Measurements from ENCODE around the gene SMARCC1.

SMARCC1 gene

DNA sequence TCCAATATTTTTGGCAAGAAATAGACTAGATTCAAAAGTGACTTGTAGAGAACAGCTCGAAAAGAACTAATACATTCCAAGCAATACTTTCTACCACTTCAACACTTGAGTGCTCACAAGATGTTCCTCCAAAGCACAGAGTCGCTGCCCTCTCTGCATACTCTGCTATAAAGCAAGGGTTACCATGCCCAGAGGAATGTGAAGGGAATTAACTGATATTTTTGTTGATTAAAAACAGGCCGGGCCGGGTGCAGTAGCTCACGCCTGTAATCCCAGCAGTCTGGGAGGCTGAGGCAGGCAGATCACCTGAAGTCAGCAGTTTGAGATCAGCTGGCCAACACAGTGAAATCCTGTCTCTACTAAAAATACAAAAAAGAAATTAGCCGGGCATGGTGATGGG, 145.5 kb downstream of the SMARCC1 start:
- no peak for DNase-seq

DNA sequence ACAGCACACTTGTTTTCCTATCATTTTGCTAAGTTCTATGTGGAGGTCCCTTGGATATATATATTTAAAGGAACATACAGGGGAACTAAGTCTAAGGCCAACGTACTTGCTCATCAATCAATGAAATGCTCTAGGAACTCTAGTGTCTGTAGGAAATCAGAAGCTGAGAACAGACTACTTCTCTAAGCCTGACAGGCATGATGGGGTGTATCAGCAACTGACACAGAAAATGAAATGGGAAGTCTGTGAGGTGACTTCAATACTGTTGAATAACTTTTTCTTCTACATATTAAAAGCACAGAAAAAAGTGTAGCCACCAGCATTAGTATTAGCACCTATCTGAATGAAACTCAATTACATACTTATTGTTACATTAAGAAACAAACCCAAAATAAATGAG, 146.2 kb downstream of the SMARCC1 start:
- DNase-seq: peak in 1 of 58 donors; percentile 4

DNA sequence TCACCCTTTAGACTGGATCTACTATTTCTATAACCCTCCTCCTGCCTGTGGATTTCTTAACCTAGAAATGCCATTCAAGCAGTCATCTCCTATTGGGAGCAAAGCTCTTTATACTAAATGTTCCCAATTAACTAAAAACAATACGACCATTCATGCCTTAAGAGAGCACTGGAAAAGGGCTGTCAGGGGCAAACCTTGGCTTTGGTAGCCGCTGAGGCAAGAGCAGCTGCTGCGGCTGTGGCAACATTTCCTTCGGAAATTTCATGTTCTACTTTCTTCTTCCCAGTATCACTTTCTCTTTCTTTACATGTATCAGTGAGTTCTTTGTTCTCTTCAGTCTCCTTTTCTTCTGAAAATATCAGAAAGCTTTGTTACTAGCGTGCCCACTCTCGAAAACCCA, 146.7 kb downstream of the SMARCC1 start:
- DNase-seq: peak in 45 of 58 donors; percentile 4 to 82 (median 33)

DNA sequence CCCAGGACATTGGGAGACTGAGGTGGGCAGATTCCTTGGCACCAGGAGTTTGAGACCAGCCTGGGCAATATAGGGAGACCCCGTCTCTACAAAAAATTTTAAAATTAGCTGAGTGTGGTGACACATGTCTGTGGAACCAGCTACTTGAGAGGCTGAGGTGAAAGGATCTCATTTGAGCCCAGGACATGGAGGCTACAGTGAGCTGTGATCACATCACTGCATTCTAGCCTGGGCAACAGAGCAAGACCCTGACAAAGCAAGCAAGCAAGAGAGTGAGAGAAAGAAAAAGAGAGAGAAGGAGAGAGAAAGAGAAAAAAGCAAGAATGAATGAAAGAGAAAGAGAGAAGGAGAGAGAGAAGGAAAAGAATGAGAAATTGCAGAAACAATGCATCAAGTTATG, 150.9 kb downstream of the SMARCC1 start:
- DNase-seq: no peak

DNA sequence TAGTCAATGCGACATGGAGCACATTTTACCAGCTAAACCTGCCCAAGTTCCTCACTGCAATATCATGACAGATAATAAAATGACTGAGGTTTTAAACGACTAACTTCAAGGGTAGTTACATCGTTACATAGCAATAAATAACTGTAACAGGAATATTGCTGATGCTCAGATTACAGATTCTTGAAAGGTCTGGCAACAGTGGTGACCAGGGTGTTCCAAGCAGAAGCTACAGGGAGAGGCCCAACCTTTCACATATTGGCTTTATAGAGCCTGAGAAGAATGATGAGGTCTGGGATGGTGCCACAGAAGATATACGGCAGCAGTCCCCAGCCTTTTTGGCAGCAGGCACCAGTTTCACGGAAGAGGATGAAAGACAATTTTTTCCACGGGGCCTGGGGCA, 151.9 kb downstream of the SMARCC1 start:
- no peak for DNase-seq

DNA sequence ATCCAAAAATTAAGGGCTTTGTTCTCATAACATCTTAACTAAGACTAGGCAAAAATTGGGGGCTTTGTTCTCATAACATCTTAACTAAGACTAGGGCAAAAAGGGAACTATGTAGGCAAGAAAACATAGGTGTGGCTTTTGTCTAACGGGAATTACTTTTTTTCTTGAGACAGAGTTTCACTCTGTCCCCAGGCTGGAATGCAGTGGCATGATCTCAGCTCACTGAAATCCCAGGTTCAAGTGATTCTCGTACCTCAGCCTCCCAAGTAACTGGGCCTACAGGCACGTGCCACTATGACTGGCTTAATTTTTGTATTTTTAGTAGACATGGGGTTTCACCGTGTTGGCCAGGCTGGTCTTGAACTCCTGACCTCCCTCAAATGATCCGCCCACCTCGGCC, 153.3 kb downstream of the SMARCC1 start:
- no peak for DNase-seq

DNA sequence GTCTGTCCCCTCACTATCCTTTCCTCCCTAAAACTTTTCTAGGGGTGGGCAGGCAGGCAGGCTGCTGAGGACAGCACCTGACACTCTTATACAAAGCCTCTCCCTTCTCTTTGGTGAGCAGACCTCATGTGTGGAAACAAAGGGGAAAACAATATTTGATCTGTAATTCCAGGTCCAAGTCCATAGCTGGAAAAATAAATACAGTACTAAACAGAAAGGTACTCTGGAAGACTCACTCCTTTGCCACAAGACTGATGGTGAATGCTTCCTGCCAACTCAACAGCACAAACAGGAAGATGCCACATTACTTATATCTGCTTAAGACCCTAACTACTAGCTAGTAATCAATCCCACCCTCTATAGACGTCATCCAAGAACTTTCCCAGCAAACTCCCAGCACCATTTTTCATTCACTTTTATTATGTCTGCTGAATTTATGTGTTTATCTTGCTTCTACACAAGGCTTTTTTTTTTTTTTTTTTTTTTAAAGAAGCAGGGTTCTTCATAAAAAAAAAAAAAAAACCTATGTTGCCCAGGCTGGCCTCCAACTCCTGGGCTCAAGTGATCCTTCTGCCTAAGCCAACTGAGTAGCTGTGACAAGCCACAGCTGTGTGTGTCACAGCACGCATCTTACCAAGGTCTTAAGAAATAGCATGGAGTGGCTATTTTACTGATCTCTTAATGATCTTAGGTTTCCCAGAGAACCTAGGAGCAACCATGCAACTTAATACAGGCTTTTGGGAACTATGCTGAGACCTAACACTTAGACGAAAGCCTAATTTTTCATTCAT, 158.8 kb downstream of the SMARCC1 start:
- no peak for DNase-seq

DNA sequence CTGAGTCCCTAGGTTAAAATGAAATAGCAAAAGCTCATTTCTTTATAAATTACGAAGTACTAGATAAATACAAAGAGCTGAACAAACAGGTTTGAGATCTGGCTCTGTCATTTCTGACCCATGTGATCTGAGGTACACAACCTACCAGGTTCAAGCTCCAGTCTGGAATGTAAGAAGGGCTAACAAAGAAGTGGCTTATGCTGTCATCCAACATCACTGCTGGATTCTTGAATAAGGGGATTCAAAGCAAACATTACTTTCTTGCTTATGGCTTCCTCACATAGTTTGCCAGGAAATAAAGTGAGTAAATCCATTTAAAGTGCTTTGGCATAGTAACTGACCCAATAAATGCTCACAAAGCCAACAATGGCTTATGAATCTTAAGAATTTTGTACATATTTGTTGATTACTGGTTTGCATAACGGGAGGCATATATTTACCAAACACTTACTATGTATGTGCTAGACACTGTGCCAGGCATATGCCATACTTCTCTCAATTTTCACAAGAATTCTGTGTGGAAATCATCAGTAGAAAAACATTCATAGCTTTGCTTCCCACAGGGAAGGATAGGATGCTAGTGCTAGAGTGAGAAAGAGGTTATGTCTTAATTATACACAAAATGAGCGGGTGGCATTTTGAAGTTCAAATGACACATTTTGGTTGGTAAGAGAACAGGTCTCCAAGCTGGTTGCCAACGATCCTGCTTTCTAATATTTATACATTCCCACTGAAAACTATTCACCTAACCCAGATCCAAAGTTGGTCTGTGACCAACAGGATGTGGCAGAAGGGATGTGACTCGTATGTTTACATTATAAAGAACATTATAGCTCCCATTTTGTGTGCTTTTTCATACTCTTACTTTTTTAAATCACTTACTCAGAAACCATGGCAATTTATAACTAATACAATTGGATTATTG, 164.3 kb downstream of the SMARCC1 start:
- DNase-seq: no peak

DNA sequence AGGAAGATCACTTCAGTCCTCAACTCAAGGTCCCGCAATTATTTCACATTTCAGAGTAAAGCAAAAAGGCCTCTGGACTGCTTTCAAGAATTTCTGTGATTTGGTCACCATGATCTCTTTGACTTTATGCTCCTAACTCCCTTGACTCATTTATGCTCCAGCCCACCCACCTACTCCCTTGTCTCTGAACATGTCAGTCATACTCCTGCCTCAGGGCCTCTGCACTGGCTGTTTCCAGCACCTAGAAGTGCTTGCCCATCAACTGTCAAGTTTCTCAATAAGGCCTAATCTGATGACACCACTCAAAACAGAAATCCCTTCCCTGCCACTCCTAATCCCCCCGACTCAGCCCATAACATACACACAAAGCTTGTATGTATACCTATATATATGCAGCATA, 166.9 kb downstream of the SMARCC1 start:
- no peak for DNase-seq

DNA sequence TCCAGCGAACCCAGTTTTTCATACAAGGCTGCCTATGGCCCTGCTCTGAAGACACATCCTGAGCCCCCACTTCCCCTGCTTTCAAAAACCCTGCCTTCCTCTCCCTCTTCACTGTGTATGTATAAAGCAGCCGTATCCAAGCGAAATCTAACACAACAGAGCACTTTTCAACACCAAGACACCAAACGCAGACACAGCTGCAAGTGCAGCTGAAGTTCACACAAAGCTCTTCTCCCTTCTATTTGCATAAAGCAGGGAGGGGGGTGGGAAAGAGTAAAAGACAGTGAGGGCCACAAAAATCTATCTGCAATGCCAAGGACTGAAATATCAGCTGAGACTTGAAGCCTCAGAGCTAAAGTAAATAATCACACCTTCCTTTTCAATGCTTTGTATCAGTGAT, 168.0 kb downstream of the SMARCC1 start:
- peak in 33 of 58 donors; percentile 2 to 67 (median 29) for DNase-seq

DNA sequence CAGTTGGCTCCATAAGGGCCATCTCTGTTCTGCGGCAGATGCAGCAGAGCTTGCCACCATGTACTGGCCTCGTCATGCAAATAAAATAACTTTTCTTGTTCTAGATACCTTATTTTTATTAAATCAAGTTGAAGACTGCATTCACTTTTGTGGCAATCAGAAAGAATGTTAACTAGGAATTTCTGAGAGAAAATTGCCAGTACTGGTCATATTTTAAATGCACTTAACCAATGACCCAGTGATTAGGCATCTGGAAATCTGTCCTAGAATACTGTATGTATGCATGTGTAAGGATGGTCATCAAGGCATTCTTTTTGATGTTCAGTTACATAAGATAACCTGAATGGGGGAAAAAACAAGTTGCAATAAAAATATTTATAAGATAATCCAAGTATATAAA, 168.8 kb downstream of the SMARCC1 start:
- DNase-seq: no peak

DNA sequence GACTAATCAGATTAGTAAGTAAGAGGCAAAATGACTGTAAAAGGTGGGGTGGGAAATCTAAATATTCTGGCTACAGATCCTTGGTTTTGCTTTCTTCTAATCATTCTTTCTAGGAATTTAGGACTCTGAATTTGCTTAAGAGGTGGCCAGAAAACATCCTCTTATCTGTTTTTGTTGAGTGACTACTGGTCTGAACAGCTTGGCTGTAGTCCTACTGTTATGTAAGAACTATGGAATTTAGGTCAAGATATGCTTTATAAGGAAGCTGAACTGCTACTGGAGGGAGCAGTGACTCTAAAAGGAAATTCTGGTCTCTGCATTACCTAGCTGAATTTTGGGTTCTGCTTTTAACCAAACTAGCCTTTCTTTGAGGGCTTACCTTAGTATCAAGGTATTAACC, 169.5 kb downstream of the SMARCC1 start:
- DNase-seq: no peak

DNA sequence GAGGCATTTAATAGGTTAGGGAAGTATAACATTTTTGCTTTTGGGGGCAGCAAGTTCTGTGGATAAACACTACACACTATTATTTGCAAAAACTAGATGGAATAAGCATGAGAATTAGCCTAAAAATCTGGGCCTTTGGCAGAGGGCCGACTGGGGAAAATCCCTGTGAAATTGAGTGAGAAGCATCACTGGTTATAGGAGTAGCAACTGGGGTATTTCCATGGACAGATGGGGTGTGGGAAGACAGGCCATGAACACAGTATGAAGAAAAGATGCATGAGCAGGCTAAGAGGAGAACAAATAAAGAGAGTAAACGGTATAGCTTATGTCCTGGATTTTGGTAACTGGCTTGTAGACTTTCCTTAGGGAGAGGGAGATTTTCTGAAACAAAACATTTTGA, 170.1 kb downstream of the SMARCC1 start:
- DNase-seq: peak in 16 of 58 donors; percentile 2 to 43 (median 12)

DNA sequence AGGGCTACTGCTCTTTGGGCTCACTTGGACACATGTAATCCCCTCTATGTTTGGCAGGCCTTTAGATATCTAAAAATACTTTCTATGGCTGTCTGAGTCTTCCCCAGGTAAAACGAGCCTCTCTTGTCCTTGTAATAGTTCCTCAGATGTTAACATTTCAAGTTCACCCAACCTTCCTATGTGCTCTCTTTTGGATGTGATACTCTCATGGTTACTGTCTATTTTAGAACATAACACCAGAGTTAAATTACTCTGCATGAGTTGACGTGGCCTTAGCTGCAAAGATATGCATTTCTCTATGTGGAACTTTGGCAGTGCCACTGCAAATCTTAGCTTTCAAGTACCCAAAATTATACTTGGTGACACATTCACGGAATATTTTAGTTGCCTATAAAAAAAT, 171.1 kb downstream of the SMARCC1 start:
- DNase-seq: peak in 3 of 58 donors; percentile 0 to 32 (median 5)

DNA sequence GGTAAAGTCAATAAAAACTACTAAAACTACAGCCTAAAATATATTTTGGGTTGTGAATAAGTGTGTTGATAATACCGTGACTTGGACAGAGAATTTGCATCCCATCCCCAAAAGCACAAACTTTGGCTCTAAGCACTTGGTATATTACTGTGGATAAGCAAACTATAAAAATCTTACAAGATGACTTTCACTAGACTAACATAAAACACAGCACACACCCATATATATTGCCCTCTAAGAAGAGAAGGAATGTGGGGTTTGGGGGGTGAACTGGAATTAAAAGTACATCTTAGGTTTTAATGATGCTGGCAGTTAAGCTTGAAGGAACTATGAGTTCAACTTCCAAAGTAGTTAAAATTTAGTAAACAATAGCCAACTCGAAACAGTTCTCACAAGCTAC, 174.4 kb downstream of the SMARCC1 start:
- DNase-seq: no peak

DNA sequence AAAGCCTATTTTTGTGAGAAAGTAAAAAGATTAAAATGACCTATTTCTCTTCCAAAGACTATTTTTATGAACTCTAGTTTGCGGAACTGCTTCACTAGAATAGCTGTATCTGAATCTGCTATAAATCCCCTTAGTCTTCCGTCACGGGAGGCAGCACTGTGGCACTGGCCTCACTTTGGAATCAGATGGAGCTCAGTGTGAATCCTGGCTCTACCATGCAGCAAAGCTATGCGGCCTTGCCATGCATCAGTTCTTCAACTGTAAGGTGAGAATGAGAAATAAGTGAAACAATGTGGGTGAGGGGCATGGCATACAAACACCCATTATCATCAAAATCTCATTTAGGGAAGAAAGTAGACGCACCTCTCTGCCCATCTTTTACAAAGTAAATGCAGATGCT, 175.5 kb downstream of the SMARCC1 start:
- peak in 2 of 58 donors; percentile 6 to 8 for DNase-seq

DNA sequence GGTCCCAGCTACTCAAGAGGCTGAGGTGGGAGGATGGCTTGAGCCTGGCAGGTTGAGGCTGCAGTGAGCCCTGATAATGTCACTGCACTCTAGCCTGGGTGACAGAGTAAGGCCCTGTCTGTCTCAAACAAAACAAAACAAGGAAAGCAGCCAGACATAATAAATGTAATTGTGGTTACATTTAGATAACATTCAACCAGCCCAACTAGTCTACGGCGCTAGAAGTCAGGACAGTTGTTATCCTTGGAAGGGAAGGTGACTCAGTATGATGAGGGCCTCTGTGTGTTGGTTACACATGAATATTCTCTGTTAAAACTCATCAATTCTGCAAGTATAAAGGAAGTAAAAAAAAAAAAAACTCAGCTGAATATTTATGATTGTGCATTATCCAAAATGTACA, 176.0 kb downstream of the SMARCC1 start:
- DNase-seq: no peak

DNA sequence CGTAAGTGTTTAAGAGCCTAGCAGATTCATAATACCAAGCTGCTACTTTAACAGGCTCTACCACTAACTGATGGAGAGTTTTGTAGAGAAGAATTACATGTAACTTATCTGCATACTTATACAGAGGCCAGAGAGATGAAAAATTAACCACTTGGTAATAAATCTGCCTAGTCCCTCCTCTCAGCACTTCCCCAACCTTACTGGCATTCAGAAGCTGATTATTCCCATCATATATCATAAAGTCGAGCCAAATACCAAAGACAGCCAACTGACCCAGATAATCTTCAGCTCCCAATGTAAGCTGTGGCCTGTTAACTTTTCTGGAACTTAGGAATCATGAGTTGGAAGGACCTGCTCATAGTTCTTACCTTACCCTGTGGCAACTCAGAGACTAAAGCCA, 177.5 kb downstream of the SMARCC1 start:
- DNase-seq: no peak

DNA sequence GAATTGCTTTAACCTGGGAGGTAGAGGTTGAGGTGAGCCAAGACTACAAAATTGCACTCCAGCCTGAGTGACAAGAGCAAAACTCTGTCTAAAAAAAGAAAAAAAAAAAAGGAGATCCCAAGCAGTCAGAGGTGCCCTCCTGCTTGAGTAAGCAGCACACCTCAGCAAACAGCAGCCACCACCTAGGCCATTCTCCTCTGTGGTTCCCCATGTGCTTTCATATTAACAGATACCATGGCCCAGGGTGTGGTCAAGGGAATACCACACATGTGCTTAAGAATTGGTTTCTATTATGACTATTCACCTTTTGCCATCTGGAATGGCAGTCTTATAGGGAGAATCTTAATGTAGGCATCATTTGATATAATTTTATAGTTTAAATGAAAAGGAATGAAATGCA, 178.4 kb downstream of the SMARCC1 start:
- DNase-seq: no peak

DNA sequence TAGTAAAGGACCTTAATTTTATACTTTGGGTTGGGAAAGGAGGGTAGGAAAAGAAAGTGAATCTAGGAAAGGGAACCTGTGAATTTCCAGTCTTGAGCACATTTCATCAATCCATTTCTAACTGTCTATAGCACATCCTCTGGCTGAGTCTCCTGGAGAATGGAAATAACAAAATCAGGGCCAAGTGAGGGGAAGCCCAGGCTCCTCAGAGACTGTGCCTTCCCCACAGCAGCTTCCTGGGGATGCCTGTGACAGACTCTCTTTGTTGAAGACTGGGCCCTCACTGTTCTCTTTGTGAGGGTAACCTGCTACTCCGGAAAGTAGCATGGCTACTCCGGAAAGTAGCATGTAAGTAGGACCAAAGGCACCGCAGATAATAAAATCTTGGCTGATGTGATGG, 180.4 kb downstream of the SMARCC1 start:
- peak in 33 of 58 donors; percentile 9 to 81 (median 29) for DNase-seq

DNA sequence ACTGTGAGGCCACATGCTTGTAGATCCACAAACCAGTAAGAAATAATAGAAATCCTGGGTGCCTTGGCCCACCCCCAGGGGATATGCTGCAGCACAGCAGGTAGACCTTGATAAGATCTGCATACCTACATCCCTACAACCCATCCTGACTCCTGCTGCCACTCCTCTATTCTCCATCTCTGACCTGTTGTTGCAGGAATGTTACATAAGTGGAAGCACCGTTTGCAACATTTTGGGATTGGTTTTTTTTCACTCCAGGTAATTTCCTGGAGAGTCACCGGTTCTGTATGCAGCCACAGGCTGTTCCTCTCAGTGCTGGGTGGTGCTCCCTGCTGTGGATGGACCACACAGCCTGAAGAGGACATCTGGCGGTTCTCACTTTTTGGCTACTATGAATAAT, 186.9 kb downstream of the SMARCC1 start:
- no peak for DNase-seq

DNA sequence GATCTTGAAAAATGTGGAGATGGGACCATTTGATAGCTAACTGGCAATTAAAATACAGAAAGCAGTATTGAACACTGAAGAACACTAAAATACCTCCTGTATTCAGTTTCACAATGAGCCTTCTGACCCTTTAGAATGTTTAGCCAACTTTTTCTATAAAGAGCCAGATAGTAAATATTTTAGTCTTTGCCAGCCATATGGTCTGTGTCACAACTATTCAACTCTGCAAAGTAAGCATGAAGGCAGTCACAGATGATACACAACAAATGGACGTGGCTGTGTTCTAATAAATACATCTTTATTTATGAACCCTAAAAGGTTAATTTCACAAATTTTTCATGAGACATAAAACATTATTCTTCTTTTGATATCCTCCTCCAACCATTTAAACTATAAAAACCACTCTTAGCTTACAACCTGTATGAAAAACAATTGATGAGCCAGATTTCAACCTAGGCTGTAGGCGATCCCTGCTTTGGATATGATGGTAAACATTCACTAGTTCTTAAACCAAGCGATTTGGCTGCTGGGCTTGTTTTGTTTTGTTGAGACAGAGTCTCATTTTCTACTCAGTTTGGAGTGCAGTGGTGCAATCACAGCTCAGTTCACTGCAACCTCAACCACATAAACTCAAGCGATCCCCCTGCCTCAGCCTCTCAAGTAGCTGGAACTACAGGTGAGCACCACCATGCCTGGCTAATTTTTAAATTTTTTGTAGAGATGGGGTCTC, 189.5 kb downstream of the SMARCC1 start:
- DNase-seq: no peak

Measured in anterior cingulate cortex (tissue), 58 donors.